Measurements from ENCODE around the gene ITPR3. TPM values are rescaled to one million over a fixed set of nuclear protein-coding genes. Genes with fewer than 3 reads are reported as not detected.

The ITPR3 gene
- total RNA-seq, 2 experiments from 2014 or later: 56.6 to 83.5 TPM

DNA sequence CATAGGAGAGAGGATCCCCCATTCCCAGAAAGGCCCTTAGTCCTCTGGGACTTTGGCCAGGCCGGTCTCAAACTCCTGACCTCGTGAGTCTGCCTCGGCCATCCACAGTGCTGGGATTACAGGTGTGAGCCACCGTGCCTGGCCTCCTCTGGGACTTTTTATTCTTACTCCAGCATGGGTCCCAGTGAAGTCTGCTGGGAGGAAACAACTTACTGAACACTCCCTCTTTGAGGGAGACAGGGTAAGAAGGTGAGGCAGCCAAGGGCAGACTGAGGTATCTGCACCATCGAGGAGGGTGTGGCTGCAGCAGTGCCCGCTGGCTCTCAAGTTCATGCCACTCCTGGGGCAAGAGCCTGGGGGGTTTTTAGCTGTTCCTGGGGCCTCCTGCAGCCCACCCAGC, 43.4 kb upstream of the ITPR3 start:
- H3K36me3 ChIP-seq (ENCODE audit: insufficient read depth, low read length): peaks cover 37% of the 10 kb centered on the region
- no TSS peak for BruUV-seq (replicated peaks)
- POLR2A ChIA-PET: no interaction called here
- intact Hi-C loops (cut with micrococcal nuclease; ENCODE audit: unreplicated experiment): no loop called here
- H3K9me2 ChIP-seq (ENCODE audit: insufficient read depth, low read length): no peaks in the 10 kb centered on the region
- peak overlapping the region; percentile 58 for H3K27ac ChIP-seq (ENCODE audit: low read depth, low read length, poor library complexity, severe bottlenecking)
- no peak for DNase-seq (ENCODE audit: low spot score)
- no peaks in the 10 kb centered on the region for H3K9me3 ChIP-seq (ENCODE audit: low read length)
- CTCF ChIA-PET (ENCODE audit: unreplicated experiment): no interaction called here
- peaks cover 23% of the 10 kb centered on the region for H3K4me1 ChIP-seq (ENCODE audit: insufficient read depth, low read length, poor library complexity, severe bottlenecking)
- TF ChIP-seq EZH2phosphoT487 (IDR thresholded peaks at IDR 0.05; ENCODE audit: borderline replicate concordance, low read depth, low read length): no peak
- TF ChIP-seq, protein P1, sequence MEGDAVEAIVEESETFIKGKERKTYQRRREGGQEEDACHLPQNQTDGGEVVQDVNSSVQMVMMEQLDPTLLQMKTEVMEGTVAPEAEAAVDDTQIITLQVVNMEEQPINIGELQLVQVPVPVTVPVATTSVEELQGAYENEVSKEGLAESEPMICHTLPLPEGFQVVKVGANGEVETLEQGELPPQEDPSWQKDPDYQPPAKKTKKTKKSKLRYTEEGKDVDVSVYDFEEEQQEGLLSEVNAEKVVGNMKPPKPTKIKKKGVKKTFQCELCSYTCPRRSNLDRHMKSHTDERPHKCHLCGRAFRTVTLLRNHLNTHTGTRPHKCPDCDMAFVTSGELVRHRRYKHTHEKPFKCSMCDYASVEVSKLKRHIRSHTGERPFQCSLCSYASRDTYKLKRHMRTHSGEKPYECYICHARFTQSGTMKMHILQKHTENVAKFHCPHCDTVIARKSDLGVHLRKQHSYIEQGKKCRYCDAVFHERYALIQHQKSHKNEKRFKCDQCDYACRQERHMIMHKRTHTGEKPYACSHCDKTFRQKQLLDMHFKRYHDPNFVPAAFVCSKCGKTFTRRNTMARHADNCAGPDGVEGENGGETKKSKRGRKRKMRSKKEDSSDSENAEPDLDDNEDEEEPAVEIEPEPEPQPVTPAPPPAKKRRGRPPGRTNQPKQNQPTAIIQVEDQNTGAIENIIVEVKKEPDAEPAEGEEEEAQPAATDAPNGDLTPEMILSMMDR (conservative IDR thresholded peaks at IDR 0.05; ENCODE audit: low read length): no peak
- peaks cover 21% of the 10 kb centered on the region for H3K79me2 ChIP-seq (ENCODE audit: insufficient read depth, low read depth, low read length)
- peak overlapping the region; percentile 94 for H3K4me2 ChIP-seq (ENCODE audit: low read length)
- H2AFZ ChIP-seq (ENCODE audit: low read length): no peak overlapping the region
- peak overlapping the region; percentile 94 for H3K4me3 ChIP-seq (ENCODE audit: low read depth, low read length, poor library complexity, severe bottlenecking)
- H4K20me1 ChIP-seq (ENCODE audit: insufficient read depth, low read length): no peaks in the 10 kb centered on the region

DNA sequence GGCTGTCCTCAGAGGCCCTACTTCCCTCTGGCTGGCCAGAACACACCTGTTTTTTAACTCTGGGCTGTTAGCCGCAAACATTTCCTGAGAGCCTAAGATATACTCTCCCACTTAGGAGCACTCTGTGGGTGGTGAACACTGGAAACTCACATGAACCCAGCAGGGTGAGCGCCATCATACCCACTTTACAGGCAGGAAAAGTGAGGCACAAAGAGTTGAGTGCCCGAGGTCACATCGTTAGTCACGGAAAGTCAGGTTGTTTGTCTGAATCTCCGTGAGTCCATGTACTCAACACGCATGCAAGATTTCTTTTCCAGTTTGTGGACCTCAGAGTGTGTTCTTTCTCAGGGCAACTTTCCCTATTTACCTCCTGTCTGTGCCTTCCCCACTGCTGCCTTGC, 43.0 kb upstream of the ITPR3 start:
- no peak overlapping the region for H2AFZ ChIP-seq (ENCODE audit: low read length)
- peak overlapping the region; percentile 94 for H3K4me2 ChIP-seq (ENCODE audit: low read length)
- intact Hi-C loops (cut with micrococcal nuclease; ENCODE audit: unreplicated experiment): no loop called here
- no peaks in the 10 kb centered on the region for H3K9me2 ChIP-seq (ENCODE audit: insufficient read depth, low read length)
- H3K4me3 ChIP-seq (ENCODE audit: low read depth, low read length, poor library complexity, severe bottlenecking): peak overlapping the region; percentile 94
- no TSS peak for BruUV-seq (replicated peaks)
- H4K20me1 ChIP-seq (ENCODE audit: insufficient read depth, low read length): no peaks in the 10 kb centered on the region
- H3K27ac ChIP-seq (ENCODE audit: low read depth, low read length, poor library complexity, severe bottlenecking): peak overlapping the region; percentile 58
- TF ChIP-seq, protein P1 (conservative IDR thresholded peaks at IDR 0.05; ENCODE audit: low read length): no peak
- TF ChIP-seq EZH2phosphoT487 (IDR thresholded peaks at IDR 0.05; ENCODE audit: borderline replicate concordance, low read depth, low read length): no peak
- DNase-seq (ENCODE audit: low spot score): no peak
- peaks cover 23% of the 10 kb centered on the region for H3K4me1 ChIP-seq (ENCODE audit: insufficient read depth, low read length, poor library complexity, severe bottlenecking)
- CTCF ChIA-PET (ENCODE audit: unreplicated experiment): interaction anchor here (1.2 kb wide), 1 partner anchor 29 kb away, joined by 3 read pairs; no protein-coding TSS in a partner anchor
- POLR2A ChIA-PET: interaction anchor here (0.6 kb wide), 1 partner anchor 52 kb away, joined by 3 read pairs; no protein-coding TSS in a partner anchor
- H3K36me3 ChIP-seq (ENCODE audit: insufficient read depth, low read length): peaks cover 37% of the 10 kb centered on the region
- H3K79me2 ChIP-seq (ENCODE audit: insufficient read depth, low read depth, low read length): peaks cover 21% of the 10 kb centered on the region
- H3K9me3 ChIP-seq (ENCODE audit: low read length): no peaks in the 10 kb centered on the region

DNA sequence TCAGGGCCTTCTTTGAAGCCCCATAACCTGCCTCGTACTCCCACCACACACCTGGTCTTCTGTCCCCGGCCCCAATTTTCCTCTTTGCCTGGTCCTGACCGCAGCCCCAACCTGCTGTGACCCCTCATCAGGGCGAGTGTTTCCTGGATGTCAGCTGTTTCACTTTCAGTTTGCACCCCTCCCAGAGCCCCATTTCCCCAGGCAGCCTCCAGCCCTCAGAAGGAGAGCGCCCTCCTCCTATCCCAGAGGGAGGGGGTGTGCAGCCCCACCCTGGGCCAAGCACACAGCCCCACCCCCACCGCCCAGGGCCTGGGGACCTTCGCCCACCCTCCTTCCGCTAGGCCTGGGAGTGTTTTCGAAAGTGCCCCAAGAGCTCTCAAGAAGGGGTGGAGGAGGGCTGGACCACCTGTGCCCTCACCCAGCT, 42.5 kb upstream of the ITPR3 start:
- intact Hi-C loops (cut with micrococcal nuclease; ENCODE audit: unreplicated experiment): no loop called here
- POLR2A ChIA-PET: interaction anchor here (0.6 to 2.2 kb wide), 5 partner anchors 8 to 866 kb away, joined by 3 to 8 read pairs (median 4); partner anchors contain the start of gene UQCC2
- H3K9me2 ChIP-seq (ENCODE audit: insufficient read depth, low read length): no peaks in the 10 kb centered on the region
- peak overlapping the region; percentile 58 for H3K27ac ChIP-seq (ENCODE audit: low read depth, low read length, poor library complexity, severe bottlenecking)
- H3K4me3 ChIP-seq (ENCODE audit: low read depth, low read length, poor library complexity, severe bottlenecking): peak overlapping the region; percentile 94
- BruUV-seq (replicated peaks): no TSS peak
- no peaks in the 10 kb centered on the region for H3K9me3 ChIP-seq (ENCODE audit: low read length)
- peaks cover 37% of the 10 kb centered on the region for H3K36me3 ChIP-seq (ENCODE audit: insufficient read depth, low read length)
- no peak overlapping the region for H2AFZ ChIP-seq (ENCODE audit: low read length)
- peaks cover 23% of the 10 kb centered on the region for H3K4me1 ChIP-seq (ENCODE audit: insufficient read depth, low read length, poor library complexity, severe bottlenecking)
- H3K4me2 ChIP-seq (ENCODE audit: low read length): peak overlapping the region; percentile 94
- no peaks in the 10 kb centered on the region for H4K20me1 ChIP-seq (ENCODE audit: insufficient read depth, low read length)
- H3K79me2 ChIP-seq (ENCODE audit: insufficient read depth, low read depth, low read length): peaks cover 21% of the 10 kb centered on the region
- peak; percentile 43 for DNase-seq (ENCODE audit: low spot score)
- CTCF ChIA-PET (ENCODE audit: unreplicated experiment): interaction anchor here (0.6 to 1.2 kb wide), 3 partner anchors 29 to 161 kb away, joined by 3 to 10 read pairs (median 3); no protein-coding TSS in a partner anchor
- TF ChIP-seq, protein P1 (conservative IDR thresholded peaks at IDR 0.05; ENCODE audit: low read length): no peak; the same call in 1 of the 2 replicates
- no peak for TF ChIP-seq EZH2phosphoT487 (IDR thresholded peaks at IDR 0.05; ENCODE audit: borderline replicate concordance, low read depth, low read length)
